ENCODE data around the gene ZCCHC24. TPM values are rescaled to one million over a fixed set of nuclear protein-coding genes. Genes with fewer than 3 reads are reported as not detected.
A peak's percentile ranks its signal among the peaks of the same experiment; 100 is the strongest.

Gene ZCCHC24
- total RNA-seq, 1 experiment from 2014 or later = 3.8 TPM

DNA sequence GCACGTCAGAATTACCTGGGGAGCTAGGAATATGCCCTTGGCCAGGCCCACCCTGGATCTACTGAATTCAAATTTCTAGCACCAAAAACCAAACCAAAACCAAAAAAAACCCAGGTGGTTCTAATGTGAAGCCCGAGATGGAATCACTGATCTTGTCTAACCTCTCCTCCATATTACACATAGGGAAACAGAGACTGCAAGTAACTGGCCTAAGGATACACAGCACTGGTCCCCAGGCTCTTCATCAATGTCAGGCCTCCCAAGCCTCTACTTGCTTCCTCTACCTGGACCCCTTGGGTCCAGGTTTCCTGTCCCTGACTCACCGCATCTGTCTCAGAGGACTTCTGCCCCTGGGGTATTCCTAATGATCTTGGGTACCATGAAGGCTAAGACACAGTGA lies 30.7 kb downstream of the ZCCHC24 start:
- no peaks in the 10 kb centered on the region for H3K9me3 ChIP-seq (ENCODE audit: control insufficient read depth, low read depth, low read length)
- H2BK20ac ChIP-seq (ENCODE audit: low read depth, low read length, poor library complexity, severe bottlenecking) = no peak overlapping the region
- no peak overlapping the region for H2BK5ac ChIP-seq (ENCODE audit: insufficient read length, low read length)
- Mint-ChIP-seq H3K9me3 (no peaks in the 10 kb centered on the region), H3K4me3 (no peak overlapping the region), H3K36me3 (ENCODE audit: insufficient read depth in 1 of 3, low read depth in 3 of 3) (peaks cover 0 to 3% (median 0%) of the 10 kb centered on the region in 3 experiments; a peak in 2 of 7 replicates), H3K4me1 (peaks cover 7 to 16% of the 10 kb centered on the region in 2 experiments), H3K27ac (peak overlapping the region in 1 of 3 experiments; percentile 9; a peak in 1 of 7 replicates), H3K27me3 (ENCODE audit: low read depth) (no peaks in the 10 kb centered on the region; the same call in 1 of the 2 replicates)
- H3K18ac ChIP-seq (ENCODE audit: insufficient read length, low read depth, low read length) = no peak overlapping the region
- DNase-seq = no peak
- no peak overlapping the region for H3K4ac ChIP-seq (ENCODE audit: low read depth, low read length)
- TF ChIP-seq, protein P1, sequence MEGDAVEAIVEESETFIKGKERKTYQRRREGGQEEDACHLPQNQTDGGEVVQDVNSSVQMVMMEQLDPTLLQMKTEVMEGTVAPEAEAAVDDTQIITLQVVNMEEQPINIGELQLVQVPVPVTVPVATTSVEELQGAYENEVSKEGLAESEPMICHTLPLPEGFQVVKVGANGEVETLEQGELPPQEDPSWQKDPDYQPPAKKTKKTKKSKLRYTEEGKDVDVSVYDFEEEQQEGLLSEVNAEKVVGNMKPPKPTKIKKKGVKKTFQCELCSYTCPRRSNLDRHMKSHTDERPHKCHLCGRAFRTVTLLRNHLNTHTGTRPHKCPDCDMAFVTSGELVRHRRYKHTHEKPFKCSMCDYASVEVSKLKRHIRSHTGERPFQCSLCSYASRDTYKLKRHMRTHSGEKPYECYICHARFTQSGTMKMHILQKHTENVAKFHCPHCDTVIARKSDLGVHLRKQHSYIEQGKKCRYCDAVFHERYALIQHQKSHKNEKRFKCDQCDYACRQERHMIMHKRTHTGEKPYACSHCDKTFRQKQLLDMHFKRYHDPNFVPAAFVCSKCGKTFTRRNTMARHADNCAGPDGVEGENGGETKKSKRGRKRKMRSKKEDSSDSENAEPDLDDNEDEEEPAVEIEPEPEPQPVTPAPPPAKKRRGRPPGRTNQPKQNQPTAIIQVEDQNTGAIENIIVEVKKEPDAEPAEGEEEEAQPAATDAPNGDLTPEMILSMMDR (conservative IDR thresholded peaks at IDR 0.05) = no peak
- no peak overlapping the region for H3K56ac ChIP-seq (ENCODE audit: insufficient read length, low read depth, low read length)
- H3K23me2 ChIP-seq (ENCODE audit: insufficient read length, low read depth, low read length, poor library complexity, severe bottlenecking) = no peaks in the 10 kb centered on the region
- H3K79me1 ChIP-seq (ENCODE audit: insufficient read depth, low read depth, low read length, poor library complexity, severe bottlenecking) = no peaks in the 10 kb centered on the region
- H3K4me1 ChIP-seq (ENCODE audit: insufficient read depth, low read length) = no peaks in the 10 kb centered on the region
- H4K20me1 ChIP-seq (ENCODE audit: control insufficient read depth, insufficient read depth, insufficient read length) = peaks cover 4% of the 10 kb centered on the region
- no peak overlapping the region for H3K23ac ChIP-seq (ENCODE audit: insufficient read length, low read depth, low read length)
- WGBS (ENCODE audit: extremely low coverage, insufficient read length, low lambda C conversion rate) = no CpG with 5 or more reads among the region's 3 CpGs
- no peak overlapping the region for H4K8ac ChIP-seq (replicated peaks; ENCODE audit: insufficient read length, low read depth, low read length)
- no peak overlapping the region for H3K14ac ChIP-seq (ENCODE audit: insufficient read depth, low read length)
- H4K5ac ChIP-seq (ENCODE audit: insufficient read length, low read depth, low read length) = no peak overlapping the region
- H3K27ac ChIP-seq (ENCODE audit: insufficient read length, low read depth, low read length) = no peak overlapping the region
- H2BK120ac ChIP-seq (ENCODE audit: low read depth, low read length, poor library complexity, severe bottlenecking) = no peak overlapping the region
- no peak overlapping the region for H3T11ph ChIP-seq (ENCODE audit: low read length)
- no peaks in the 10 kb centered on the region for H3K79me2 ChIP-seq (ENCODE audit: insufficient read depth, low read length)
- H3K27me3 ChIP-seq (ENCODE audit: insufficient read depth, low read length) = no peaks in the 10 kb centered on the region
- no peak overlapping the region for H3K9ac ChIP-seq (ENCODE audit: extremely low read depth, insufficient read length, low read length)
- no peak overlapping the region for H3K4me2 ChIP-seq (ENCODE audit: insufficient read depth, insufficient read length, low read length)
- H2AK5ac ChIP-seq (ENCODE audit: insufficient read length, low read length) = no peak overlapping the region
- H4K91ac ChIP-seq (ENCODE audit: insufficient read length, low read depth, low read length) = no peak overlapping the region
- no peak overlapping the region for H2BK15ac ChIP-seq (ENCODE audit: low read depth, low read length)
- H2AFZ ChIP-seq (ENCODE audit: low read length) = no peak overlapping the region
- no peak overlapping the region for H2BK12ac ChIP-seq (ENCODE audit: insufficient read length, low read depth, low read length)
